DND-41 (cell line): Measurements from ENCODE around the gene MTOR.
A peak's percentile ranks its signal among the peaks of the same experiment; 100 is the strongest.

Experiments
- ATAC-seq: fragments of 200-7000 bp; cut with Tn5 transposase; 3 replicates; pipeline ENCODE4 v1.9.1; 2021; ENCODE audit warnings: low read depth; ENCODE audit not compliant: insufficient read depth
- DNase-seq: peaks from one replicate; pipeline ENCODE4 v3.0.0-alpha.2; 2020
- H2AFZ ChIP-seq: 2 replicates; pipeline ENCODE4 v1.6.0; 2012; ENCODE audit warnings: low read depth, low read length
- H3K27ac ChIP-seq: 2 replicates; pipeline ENCODE4 v1.5.1; 2012; ENCODE audit warnings: low read length, inconsistent platforms
- H3K27me3 ChIP-seq: fragments of 200-600 bp; sonication (generic); 2 replicates; pipeline ENCODE4 v1.6.0; 2012; ENCODE audit warnings: low read length, mild to moderate bottlenecking, inconsistent platforms; ENCODE audit not compliant: insufficient read depth, poor library complexity
- H3K36me3 ChIP-seq: 2 replicates; pipeline ENCODE4 v1.5.1; 2012; ENCODE audit warnings: low read length, inconsistent platforms; ENCODE audit not compliant: insufficient read depth
- H3K4me1 ChIP-seq: 2 replicates; pipeline ENCODE4 v1.5.1; 2012; ENCODE audit warnings: mild to moderate bottlenecking, low read length; ENCODE audit not compliant: insufficient read depth
- H3K4me2 ChIP-seq: 2 replicates; pipeline ENCODE4 v1.6.0; 2012; ENCODE audit warnings: mild to moderate bottlenecking, moderate library complexity, low read length, inconsistent platforms; ENCODE audit not compliant: insufficient read depth
- H3K4me3 ChIP-seq, 2 experiments: fragments of 200-600 bp in 1 of 2; shearing (Covaris generic) in 1 of 2; 2 replicates each; pipeline ENCODE4 v1.5.1; 2012 to 2016; ENCODE audit warnings: inconsistent platforms in 2 of 2, low read length in 2 of 2, mild to moderate bottlenecking in 2 of 2, low read depth in 1 of 2, moderate library complexity in 1 of 2
- H3K79me2 ChIP-seq: 2 replicates; pipeline ENCODE4 v1.6.0; 2012; ENCODE audit warnings: low read length, inconsistent platforms; ENCODE audit not compliant: insufficient read depth
- H3K9ac ChIP-seq: 2 replicates; pipeline ENCODE4 v1.6.0; 2012; ENCODE audit warnings: low read depth, mild to moderate bottlenecking, inconsistent platforms, low read length, moderate library complexity
- H3K9me3 ChIP-seq: 2 replicates; pipeline ENCODE4 v1.5.1; 2012; ENCODE audit warnings: low read length, moderate library complexity, mild to moderate bottlenecking, inconsistent platforms; ENCODE audit not compliant: insufficient read depth, severe bottlenecking
- H4K20me1 ChIP-seq: 2 replicates; pipeline ENCODE4 v1.6.0; 2012; ENCODE audit warnings: low read length; ENCODE audit not compliant: insufficient read depth
- CTCF ChIP-seq: IDR thresholded peaks from 2 replicates; pipeline ENCODE4 v1.5.1; 2012; ENCODE audit warnings: borderline replicate concordance, low read length, moderate library complexity, mild to moderate bottlenecking; ENCODE audit not compliant: poor library complexity, severe bottlenecking; ENCODE audit errors: extremely low read depth
- EZH2 ChIP-seq: IDR thresholded peaks from 3 replicates; pipeline ENCODE4 v1.6.1; 2012; ENCODE audit warnings: borderline replicate concordance, low read depth, mild to moderate bottlenecking, moderate library complexity, low read length, inconsistent platforms; ENCODE audit not compliant: severe bottlenecking

MTOR gene

GRCh38 chr1:11059968-11060830 is 202.2 kb downstream of the MTOR start, which contains the start of gene SRM:
Gene SRM, minus strand, starts transcription at chr1:11060018. Its CDS starts 75 bp downstream, at chr1:11059943.
- peaks cover 37% of the 10 kb centered on the region for H3K79me2 ChIP-seq
- TF ChIP-seq EZH2 (no peak), CTCF (peak; percentile 8)
- DNase-seq (peak; percentile 92), ATAC-seq (peak; percentile 97)
- H3K36me3 ChIP-seq: peaks cover 45% of the 10 kb centered on the region
- peak within 1 kb of the TSS; percentile 95 to 99 for H3K4me3 ChIP-seq
- peaks cover 34% of the 10 kb centered on the region for H3K4me1 ChIP-seq
- peak within 1 kb of the TSS; percentile 88 for H2AFZ ChIP-seq
- peaks cover 10% of the 10 kb centered on the region; the same call in 1 of the 2 replicates for H4K20me1 ChIP-seq
- peak within 1 kb of the TSS; percentile 83 for H3K9ac ChIP-seq
- peak within 1 kb of the TSS; percentile 97 for H3K4me2 ChIP-seq
- peak within 1 kb of the TSS; percentile 77 for H3K27ac ChIP-seq
- H3K9me3 ChIP-seq: no peaks in the 10 kb centered on the region
- no peaks in the 10 kb centered on the region for H3K27me3 ChIP-seq

DNA sequence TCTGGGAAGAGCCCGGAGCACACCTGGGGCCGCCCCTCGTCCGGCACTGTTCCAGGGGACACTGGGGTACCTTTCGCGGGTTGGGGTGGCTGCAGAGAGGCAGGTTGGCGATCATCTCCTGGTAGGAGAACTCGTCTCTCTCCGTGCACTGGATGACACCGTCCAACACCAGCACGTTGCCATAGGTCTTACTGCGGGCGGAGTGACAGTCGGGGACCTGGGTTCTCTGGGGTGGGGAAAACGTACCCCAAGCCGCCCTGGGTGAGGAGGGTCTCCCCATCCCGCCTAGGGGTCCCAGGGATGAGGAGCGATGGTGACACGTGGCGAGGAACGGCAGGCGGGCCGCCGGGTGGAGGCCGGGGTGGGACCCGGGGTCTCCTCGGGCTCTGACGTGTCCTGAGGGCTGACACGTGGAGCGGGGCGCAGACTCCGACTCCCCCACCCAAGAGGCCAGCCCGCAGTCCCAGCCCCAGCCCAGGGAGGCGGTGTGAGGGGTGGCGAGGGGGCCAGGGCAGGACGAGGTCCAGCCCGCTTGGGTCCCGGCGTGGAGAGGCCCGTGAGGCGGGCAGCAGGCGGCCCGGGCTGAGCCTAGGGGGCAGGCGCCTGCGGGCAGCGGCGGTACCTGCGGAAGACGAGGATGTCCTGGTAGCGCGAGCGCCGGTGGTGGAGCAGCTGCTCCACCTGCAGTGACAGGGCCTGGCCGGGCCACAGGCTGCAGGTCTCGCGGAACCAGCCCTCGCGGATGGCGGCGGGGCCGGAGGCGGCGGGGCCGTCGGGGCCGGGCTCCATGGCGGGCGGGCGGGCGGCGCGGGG is 203.0 kb downstream of the MTOR start:
- H3K27me3 ChIP-seq: no peaks in the 10 kb centered on the region
- TF ChIP-seq CTCF (no peak), EZH2 (no peak)
- no peaks in the 10 kb centered on the region for H3K9me3 ChIP-seq
- peak overlapping the region; percentile 86 for H2AFZ ChIP-seq
- peak overlapping the region; percentile 77 for H3K27ac ChIP-seq
- peak overlapping the region; percentile 83 for H3K9ac ChIP-seq
- H3K79me2 ChIP-seq: peaks cover 37% of the 10 kb centered on the region
- peak overlapping the region; percentile 97 for H3K4me2 ChIP-seq
- ATAC-seq: 0 out of 3 replicates have a peak, but pooled peaks have one; percentile 7
- H3K4me3 ChIP-seq: peak overlapping the region; percentile 95 to 99
- H3K4me1 ChIP-seq: peaks cover 34% of the 10 kb centered on the region
- peaks cover 16% of the 10 kb centered on the region; the same call in 1 of the 2 replicates for H4K20me1 ChIP-seq
- peaks cover 45% of the 10 kb centered on the region for H3K36me3 ChIP-seq
- DNase-seq: peak; percentile 39

GRCh38 chr1:11058595-11059154 is 203.7 kb downstream of the MTOR start:
- Histone ChIP-seq H3K27ac (peak overlapping the region; percentile 77), H3K36me3 (peaks cover 48% of the 10 kb centered on the region)

More at GRCh38 chr1:11058595-11059154, 203.7 kb downstream of the MTOR start:
- Histone ChIP-seq H3K27me3 (no peaks in the 10 kb centered on the region), H3K4me1 (peaks cover 34% of the 10 kb centered on the region), H2AFZ (peak overlapping the region; percentile 86), H3K79me2 (peaks cover 37% of the 10 kb centered on the region), H3K4me3 (peak overlapping the region; percentile 95 to 99; a peak in 3 of 4 replicates), H3K9me3 (no peaks in the 10 kb centered on the region), H4K20me1 (peaks cover 22% of the 10 kb centered on the region; the same call in 1 of the 2 replicates), H3K9ac (peak overlapping the region; percentile 83), H3K4me2 (peak overlapping the region; percentile 97)
- DNase-seq: no peak
- no peak for TF ChIP-seq CTCF
- no peak for TF ChIP-seq EZH2
- no peak for ATAC-seq
